HepG2 (cell line): ENCODE measurements around the gene GRID1. TPM values are rescaled to one million over a fixed set of nuclear protein-coding genes. Genes with fewer than 3 reads are reported as not detected.

ENCODE experiments used
- BHLHE40 ChIP-seq: IDR thresholded peaks from 2 replicates; pipeline ENCODE4 v1.6.1; 2011; ENCODE audit warnings: low read length, improper control_type of control experiment
- GPN1 ChIP-seq: sonication (generic); formaldehyde crosslinking; IDR thresholded peaks from 2 replicates; pipeline ENCODE4 v1.5.1; 2020; ENCODE audit warnings: missing genetic modification reagents, borderline replicate concordance
- HDAC1 ChIP-seq: sonication (generic); formaldehyde crosslinking; IDR thresholded peaks from 2 replicates; pipeline ENCODE4 v1.5.1; 2020; ENCODE audit warnings: mild to moderate bottlenecking, missing genetic modification reagents
- KDM5A ChIP-seq: fragments of 200-600 bp; sonication (generic); IDR thresholded peaks from 2 replicates; pipeline ENCODE4 v1.7.0; 2018; ENCODE audit warnings: antibody characterized with exemption, mild to moderate bottlenecking, low read length, borderline replicate concordance
- MEF2D ChIP-seq: sonication (generic); formaldehyde crosslinking; IDR thresholded peaks from 2 replicates; pipeline ENCODE4 v1.5.1; 2020; ENCODE audit warnings: mild to moderate bottlenecking, missing genetic modification reagents
- NR2C2 ChIP-seq: sonication (generic); formaldehyde crosslinking; IDR thresholded peaks from 2 replicates; pipeline ENCODE4 v1.4.0; 2020; ENCODE audit warnings: missing genetic modification reagents, mild to moderate bottlenecking, moderate library complexity, borderline replicate concordance
- PHF20 ChIP-seq: sonication (generic); formaldehyde crosslinking; IDR thresholded peaks from 2 replicates; pipeline ENCODE4 v1.5.0; 2020; ENCODE audit warnings: mild to moderate bottlenecking, missing genetic modification reagents
- SETDB1 ChIP-seq: sonication (generic); formaldehyde crosslinking; IDR thresholded peaks from 2 replicates; pipeline ENCODE4 v1.5.1; 2020; ENCODE audit warnings: missing genetic modification reagents, mild to moderate bottlenecking, borderline replicate concordance
- TOE1 ChIP-seq: sonication (generic); formaldehyde crosslinking; IDR thresholded peaks from 2 replicates; pipeline ENCODE4 v1.4.0; 2020; ENCODE audit warnings: mild to moderate bottlenecking, missing genetic modification reagents
- ZNF234 ChIP-seq: sonication (generic); formaldehyde crosslinking; conservative IDR thresholded peaks from 2 replicates; pipeline ENCODE4 v1.5.1; 2020; ENCODE audit warnings: mild to moderate bottlenecking, missing genetic modification reagents
- ZNF30 ChIP-seq: sonication (generic); formaldehyde crosslinking; IDR thresholded peaks from 2 replicates; pipeline ENCODE4 v1.5.0; 2020; ENCODE audit warnings: mild to moderate bottlenecking, missing genetic modification reagents
- ZNF644 ChIP-seq: IDR thresholded peaks from 2 replicates; pipeline ENCODE4 v1.6.1; 2016; ENCODE audit warnings: low read depth
- ZNF7 ChIP-seq: IDR thresholded peaks from 2 replicates; pipeline ENCODE4 v1.6.1; 2016; ENCODE audit warnings: missing biosample characterization, missing genetic modification reagents
- polyA plus RNA-seq, 8 experiments: library from polyadenylated mRNA; depleted of rRNA in 3 of 8; stranded (reverse) in 7 of 8; unstranded in 1 of 8; fragments of >200 nt; fragmentation: Illumina TruSeq in 4 of 8; extraction: Trizol in 4 of 8; gene quantifications; 2 replicates each; pipeline versions ENCODE4 v1.2.1 to v1.2.3, GENCODE V29; 2011 to 2016; ENCODE audit warnings: low read depth in 4 of 8, missing spikeins in 1 of 8, mixed read lengths in 1 of 8; ENCODE audit not compliant: insufficient read depth in 1 of 8
- total RNA-seq, 5 experiments: library from RNA; depleted of rRNA; stranded (reverse); fragments of >200 nt; fragmentation: Illumina TruSeq; extraction: Trizol; gene quantifications; 2 replicates each; pipeline ENCODE4 v1.2.3, GENCODE V29; 2016; ENCODE audit warnings: low read depth in 1 of 5
- TF ChIP-seq, protein P1 (sequence below): sonication (generic); formaldehyde crosslinking; IDR thresholded peaks from 2 replicates; pipeline ENCODE4 v1.8.1; 2023; ENCODE audit warnings: mild to moderate bottlenecking, missing genetic modification reagents
- TF ChIP-seq, protein P2 (sequence below), 2 experiments: sonication (generic) in 1 of 2; formaldehyde crosslinking in 1 of 2; IDR thresholded peaks; 2 replicates each; pipeline versions ENCODE4 v1.5.1 to v1.6.1; 2011 to 2020; ENCODE audit warnings: borderline replicate concordance in 1 of 2, low read depth in 1 of 2, low read length in 1 of 2, mild to moderate bottlenecking in 1 of 2, missing genetic modification reagents in 1 of 2, moderate library complexity in 1 of 2
- TF ChIP-seq, protein P3 (sequence below): sonication (generic); formaldehyde crosslinking; IDR thresholded peaks from 2 replicates; pipeline ENCODE4 v1.5.0; 2020; ENCODE audit warnings: mild to moderate bottlenecking, low read depth, missing genetic modification reagents, borderline replicate concordance
- TF ChIP-seq, protein P4 (sequence below): IDR thresholded peaks from 2 replicates; pipeline ENCODE4 v1.6.1; 2016
- TF ChIP-seq, protein P5 (sequence below): IDR thresholded peaks from 2 replicates; pipeline ENCODE4 v1.4.0; 2020; ENCODE audit warnings: mild to moderate bottlenecking, missing genetic modification reagents

GRID1 gene
- total and polyA plus RNA-seq, 2 of the 13 experiments (the other 11 are each of a cell fraction or from before 2014, with no cell fraction given), result 0.05 TPM; not detected in 1

DNA sequence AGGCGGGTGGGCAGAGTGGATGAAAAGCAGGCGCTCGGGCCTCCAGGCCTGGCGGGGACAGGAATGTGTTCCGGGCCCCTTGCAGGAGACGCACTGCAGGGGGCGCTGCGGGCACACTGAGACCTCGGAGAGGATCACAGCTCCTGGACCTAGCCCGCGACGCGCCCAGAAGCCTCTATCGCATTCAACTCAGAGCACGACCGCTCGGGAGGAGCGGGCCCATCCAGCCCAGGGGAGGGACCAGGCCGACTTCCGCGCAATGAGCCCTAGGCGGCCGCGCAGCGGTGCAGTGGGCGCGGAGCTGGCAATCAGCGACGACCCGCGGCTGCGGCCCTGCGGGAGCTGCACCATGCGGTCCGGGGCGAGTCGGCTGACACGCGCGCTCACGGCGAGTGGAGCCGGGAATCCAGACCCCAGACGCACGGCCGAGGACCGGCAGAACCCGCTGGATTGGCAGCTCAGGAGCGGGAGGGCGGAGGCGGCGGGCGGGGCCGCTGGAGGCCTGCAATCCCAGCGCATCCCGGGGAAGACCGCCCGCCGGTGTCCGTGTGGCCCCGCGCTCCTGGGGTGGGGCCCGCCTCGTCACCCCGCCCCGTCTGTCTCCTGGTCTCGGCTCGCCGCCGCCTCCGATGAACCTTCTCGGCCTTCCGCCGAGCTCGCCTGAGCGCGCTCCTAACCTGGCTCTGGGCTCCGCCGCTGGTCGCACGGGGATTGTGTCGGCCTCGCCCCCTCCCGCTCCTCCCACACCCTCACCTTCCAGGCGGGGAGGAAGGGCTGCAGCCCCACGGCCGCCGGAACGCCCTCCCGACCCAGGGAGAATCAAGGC is 33.5 kb upstream of the GRID1 start (continued):
- TF ChIP-seq KDM5A, result peak; percentile 36; the same call in 1 of the 2 replicates
- TF ChIP-seq, protein P1, sequence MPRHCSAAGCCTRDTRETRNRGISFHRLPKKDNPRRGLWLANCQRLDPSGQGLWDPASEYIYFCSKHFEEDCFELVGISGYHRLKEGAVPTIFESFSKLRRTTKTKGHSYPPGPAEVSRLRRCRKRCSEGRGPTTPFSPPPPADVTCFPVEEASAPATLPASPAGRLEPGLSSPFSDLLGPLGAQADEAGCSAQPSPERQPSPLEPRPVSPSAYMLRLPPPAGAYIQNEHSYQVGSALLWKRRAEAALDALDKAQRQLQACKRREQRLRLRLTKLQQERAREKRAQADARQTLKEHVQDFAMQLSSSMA (CRISPR knock-in tag), result no peak
- TF ChIP-seq ZNF234, result peak; percentile 27; the same call in 1 of the 2 replicates
- no peak for TF ChIP-seq SETDB1 (CRISPR knock-in tag)
- TF ChIP-seq, protein P2, sequence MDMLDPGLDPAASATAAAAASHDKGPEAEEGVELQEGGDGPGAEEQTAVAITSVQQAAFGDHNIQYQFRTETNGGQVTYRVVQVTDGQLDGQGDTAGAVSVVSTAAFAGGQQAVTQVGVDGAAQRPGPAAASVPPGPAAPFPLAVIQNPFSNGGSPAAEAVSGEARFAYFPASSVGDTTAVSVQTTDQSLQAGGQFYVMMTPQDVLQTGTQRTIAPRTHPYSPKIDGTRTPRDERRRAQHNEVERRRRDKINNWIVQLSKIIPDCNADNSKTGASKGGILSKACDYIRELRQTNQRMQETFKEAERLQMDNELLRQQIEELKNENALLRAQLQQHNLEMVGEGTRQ (IDR thresholded peaks at IDR 0.05; ENCODE audit: low read depth, low read length), result no peak
- TF ChIP-seq, protein P2 (CRISPR knock-in tag; IDR thresholded peaks at IDR 0.05; ENCODE audit: borderline replicate concordance), result no peak; the same call in 1 of the 2 replicates
- peak; percentile 74 for TF ChIP-seq PHF20 (CRISPR knock-in tag)
- peak; percentile 56; the same call in 1 of the 2 replicates for TF ChIP-seq HDAC1 (CRISPR knock-in tag)
- TF ChIP-seq NR2C2, result peak; percentile 17; the same call in 1 of the 2 replicates
- TF ChIP-seq, protein P3, sequence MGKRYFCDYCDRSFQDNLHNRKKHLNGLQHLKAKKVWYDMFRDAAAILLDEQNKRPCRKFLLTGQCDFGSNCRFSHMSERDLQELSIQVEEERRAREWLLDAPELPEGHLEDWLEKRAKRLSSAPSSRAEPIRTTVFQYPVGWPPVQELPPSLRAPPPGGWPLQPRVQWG (CRISPR knock-in tag), result no peak
- no peak; the same call in 1 of the 2 replicates for TF ChIP-seq MEF2D (CRISPR knock-in tag)
- TF ChIP-seq ZNF7 (CRISPR knock-in tag), result 0 out of 2 replicates have a peak, but pooled peaks have one; percentile 4
- TF ChIP-seq, protein P4, sequence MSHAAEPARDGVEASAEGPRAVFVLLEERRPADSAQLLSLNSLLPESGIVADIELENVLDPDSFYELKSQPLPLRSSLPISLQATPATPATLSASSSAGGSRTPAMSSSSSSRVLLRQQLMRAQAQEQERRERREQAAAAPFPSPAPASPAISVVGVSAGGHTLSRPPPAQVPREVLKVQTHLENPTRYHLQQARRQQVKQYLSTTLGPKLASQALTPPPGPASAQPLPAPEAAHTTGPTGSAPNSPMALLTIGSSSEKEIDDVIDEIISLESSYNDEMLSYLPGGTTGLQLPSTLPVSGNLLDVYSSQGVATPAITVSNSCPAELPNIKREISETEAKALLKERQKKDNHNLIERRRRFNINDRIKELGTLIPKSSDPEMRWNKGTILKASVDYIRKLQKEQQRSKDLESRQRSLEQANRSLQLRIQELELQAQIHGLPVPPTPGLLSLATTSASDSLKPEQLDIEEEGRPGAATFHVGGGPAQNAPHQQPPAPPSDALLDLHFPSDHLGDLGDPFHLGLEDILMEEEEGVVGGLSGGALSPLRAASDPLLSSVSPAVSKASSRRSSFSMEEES (CRISPR knock-in tag), result no peak
- TF ChIP-seq BHLHE40, result peak; percentile 20; the same call in 1 of the 2 replicates
- TF ChIP-seq, protein P5, sequence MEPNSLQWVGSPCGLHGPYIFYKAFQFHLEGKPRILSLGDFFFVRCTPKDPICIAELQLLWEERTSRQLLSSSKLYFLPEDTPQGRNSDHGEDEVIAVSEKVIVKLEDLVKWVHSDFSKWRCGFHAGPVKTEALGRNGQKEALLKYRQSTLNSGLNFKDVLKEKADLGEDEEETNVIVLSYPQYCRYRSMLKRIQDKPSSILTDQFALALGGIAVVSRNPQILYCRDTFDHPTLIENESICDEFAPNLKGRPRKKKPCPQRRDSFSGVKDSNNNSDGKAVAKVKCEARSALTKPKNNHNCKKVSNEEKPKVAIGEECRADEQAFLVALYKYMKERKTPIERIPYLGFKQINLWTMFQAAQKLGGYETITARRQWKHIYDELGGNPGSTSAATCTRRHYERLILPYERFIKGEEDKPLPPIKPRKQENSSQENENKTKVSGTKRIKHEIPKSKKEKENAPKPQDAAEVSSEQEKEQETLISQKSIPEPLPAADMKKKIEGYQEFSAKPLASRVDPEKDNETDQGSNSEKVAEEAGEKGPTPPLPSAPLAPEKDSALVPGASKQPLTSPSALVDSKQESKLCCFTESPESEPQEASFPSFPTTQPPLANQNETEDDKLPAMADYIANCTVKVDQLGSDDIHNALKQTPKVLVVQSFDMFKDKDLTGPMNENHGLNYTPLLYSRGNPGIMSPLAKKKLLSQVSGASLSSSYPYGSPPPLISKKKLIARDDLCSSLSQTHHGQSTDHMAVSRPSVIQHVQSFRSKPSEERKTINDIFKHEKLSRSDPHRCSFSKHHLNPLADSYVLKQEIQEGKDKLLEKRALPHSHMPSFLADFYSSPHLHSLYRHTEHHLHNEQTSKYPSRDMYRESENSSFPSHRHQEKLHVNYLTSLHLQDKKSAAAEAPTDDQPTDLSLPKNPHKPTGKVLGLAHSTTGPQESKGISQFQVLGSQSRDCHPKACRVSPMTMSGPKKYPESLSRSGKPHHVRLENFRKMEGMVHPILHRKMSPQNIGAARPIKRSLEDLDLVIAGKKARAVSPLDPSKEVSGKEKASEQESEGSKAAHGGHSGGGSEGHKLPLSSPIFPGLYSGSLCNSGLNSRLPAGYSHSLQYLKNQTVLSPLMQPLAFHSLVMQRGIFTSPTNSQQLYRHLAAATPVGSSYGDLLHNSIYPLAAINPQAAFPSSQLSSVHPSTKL (CRISPR knock-in tag), result peak; percentile 72
- TF ChIP-seq GPN1 (CRISPR knock-in tag), result no peak; the same call in 1 of the 2 replicates
- TF ChIP-seq ZNF644 (CRISPR knock-in tag), result no peak
- TF ChIP-seq ZNF30, result no peak
- no peak for TF ChIP-seq TOE1 (CRISPR knock-in tag)
